NCI-H226 (cell line): ENCODE data around the gene ETFA.
A peak's percentile ranks its signal among the peaks of the same experiment; 100 is the strongest.

ENCODE experiments used
- DNase-seq: peaks from one replicate; pipeline ENCODE4 v3.0.0-alpha.2; 2015

Gene ETFA

DNA sequence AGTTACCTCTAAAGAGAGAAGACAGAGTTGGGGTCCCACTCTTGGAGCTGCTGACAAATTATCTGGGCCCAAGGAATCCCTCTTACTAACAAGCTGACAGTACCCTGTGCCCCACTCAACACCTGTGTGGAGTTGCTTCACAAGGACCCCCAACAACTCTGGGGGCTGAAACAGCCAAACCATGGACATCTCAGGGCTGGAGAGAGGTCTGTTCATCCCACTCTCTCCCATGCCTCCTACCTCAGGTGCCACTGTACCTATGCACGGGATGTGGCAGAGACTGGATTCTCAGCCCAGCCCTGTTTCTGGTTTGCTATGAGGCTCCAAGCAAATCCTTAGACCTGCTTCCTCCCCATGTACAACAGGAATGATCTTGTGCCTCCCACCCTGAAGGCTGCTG lies 101.7 kb downstream of the ETFA start:
- no peak for DNase-seq

DNA sequence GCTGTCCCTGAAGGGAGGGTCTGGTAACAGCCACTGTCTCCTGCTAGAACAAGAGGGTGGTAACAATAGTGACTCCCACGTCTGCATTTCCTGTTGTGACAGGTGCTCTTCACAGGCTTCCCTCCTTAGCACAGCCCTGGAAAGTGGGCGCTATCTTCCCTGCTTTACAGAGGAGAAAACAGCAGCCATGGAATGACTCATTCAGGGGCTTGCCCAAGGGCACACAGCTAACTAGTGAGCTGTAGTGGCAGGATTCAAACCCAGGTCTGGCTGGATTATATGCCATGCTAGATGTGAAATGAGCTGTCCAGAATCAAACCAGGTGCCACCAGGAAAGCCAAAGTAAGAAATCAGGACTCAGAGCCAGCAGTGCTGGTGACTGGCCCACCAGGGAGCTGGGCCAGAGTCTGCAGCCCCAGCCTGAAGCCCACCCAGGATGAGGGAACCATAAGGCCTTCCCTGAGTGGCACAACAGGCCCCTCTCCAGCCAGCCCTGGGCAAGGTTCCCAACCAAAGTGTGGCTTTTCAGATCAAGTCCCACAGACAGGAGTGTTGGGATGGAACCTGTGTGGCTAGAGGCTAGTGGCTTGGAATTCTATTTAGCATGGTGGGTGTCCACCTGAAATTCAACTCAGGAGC lies 102.4 kb downstream of the ETFA start:
- peak; percentile 58 for DNase-seq

DNA sequence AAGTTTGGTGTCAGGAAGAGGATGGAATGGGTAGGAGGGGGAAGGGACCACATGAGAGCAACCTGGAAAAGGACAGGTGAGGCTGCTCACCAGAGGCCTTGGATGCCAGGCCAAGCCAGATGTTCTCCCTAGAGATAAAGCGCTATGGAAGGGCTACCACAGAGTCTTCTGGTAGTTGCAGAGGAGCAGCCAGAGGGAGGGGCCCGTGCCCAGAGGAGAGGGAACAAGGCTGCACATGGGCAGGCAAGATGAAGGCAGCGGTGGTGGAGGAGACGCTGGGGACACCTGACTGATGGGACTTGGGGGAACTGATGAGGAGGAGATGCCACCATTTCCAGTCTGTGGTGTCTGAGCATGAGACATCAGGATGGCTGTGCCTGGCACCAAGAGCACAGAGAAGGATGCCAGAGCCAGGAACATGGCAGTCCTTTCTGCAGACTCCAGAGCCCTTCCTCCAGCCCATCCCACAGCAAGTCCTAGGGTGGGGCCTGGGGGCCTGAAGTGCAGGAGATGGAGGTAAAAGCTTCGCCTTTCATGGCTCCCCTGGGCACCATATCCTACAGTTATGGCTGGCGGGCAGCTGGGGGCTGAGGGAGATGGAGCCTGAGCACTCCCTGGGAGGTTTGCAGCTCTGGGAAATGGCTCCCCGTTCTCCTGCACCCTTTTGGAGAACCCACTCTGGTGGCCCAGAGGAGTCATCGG lies 103.0 kb downstream of the ETFA start:
- DNase-seq: no peak

DNA sequence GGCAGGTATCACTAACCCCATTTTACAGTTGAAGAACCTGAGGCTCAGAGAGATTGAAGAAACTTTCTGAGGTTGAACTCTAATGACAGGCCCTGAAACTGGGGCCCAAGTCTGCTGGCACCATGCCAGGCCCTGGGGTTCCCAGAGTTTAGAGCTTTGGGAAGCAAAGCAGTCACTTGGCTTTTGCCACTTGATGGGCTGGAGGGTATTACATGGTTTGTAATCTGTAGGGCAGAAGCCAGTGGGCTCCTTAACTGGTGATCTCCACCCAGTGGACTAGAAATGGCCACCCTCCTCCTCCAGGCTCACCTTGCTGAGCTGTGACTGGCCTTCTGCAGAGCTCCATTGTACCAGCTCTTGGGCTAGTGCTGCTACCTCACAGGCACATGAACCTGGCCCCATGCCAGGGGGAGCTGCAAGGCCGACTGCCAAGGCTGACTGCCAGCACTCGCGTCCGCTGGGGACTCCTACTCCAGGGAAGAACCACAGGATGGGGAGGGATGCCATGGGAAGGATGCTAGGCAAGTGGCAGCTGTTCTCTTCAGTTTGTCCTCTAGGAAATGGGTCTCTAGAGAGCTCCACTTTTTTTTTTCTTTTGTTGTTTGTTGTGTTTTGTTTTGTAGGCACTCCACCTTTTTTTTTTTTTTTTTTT lies 104.8 kb downstream of the ETFA start:
- DNase-seq: peak; percentile 72

- DNase-seq: no peak
Measured at GRCh38 chr15:76204916-76205460, 106.3 kb downstream of the ETFA start.

GRCh38 chr15:76204109-76204845 lies 107.0 kb downstream of the ETFA start:
- no peak for DNase-seq

GRCh38 chr15:76203346-76204108 lies 107.7 kb downstream of the ETFA start:
- no peak for DNase-seq

DNA sequence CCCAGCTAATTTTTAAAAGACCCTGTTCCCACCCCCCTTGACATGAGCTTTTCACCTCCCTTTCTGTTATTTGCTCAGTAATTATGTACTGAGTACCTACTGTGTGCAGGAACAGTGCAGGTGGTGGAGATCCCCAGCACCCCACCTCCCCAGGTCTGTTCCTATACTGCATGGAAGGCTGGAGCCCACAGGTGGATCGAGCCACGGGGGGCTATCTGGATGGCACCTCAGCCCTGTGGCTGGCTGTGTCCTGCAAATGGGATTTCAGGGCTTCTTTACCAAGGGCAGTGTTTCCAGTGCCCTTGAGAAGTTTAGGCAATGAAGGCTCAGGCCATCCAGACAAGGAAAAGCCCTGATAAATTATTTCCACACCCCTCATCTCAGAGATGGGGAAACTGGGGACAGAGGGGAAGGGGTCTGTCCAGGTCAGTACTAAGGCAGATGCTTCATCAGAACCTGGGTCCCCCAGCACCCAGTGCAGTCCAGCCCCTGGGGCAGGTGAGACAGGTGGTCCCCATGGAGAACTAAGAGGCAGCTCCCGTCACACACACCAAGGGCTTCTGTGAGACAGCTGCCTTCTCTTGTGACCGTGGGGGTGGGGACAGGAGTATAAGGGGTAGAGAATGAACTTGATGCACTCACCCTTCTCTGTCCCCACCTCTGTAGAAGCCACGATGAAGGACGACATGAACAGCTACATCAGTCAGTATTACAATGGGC lies 109.6 kb downstream of the ETFA start:
- DNase-seq: no peak

GRCh38 chr15:76200641-76201105 lies 110.6 kb downstream of the ETFA start:
- no peak for DNase-seq

DNA sequence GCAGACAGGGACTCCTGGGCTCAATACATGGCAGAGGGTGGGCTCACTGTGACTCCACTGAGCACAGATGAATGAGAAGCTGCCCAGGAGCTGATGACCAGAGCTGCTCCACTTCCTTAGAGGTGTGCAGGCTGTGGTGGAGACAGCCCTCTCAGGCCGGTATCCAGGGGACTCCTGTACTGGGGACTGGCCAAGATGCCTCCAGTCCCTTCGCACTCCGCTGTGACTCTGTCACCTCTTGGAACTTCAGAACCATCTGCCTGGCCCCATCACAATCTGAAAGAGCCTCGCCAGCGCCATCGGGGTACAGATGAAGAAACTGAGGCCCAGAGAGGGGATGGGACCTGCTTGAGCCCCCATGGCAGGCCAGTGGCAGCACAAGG lies 111.2 kb downstream of the ETFA start:
- no peak for DNase-seq

GRCh38 chr15:76199106-76200082 lies 111.9 kb downstream of the ETFA start:
- no peak for DNase-seq

- DNase-seq: no peak
Measured at GRCh38 chr15:76198456-76199105, 112.7 kb downstream of the ETFA start.

DNA sequence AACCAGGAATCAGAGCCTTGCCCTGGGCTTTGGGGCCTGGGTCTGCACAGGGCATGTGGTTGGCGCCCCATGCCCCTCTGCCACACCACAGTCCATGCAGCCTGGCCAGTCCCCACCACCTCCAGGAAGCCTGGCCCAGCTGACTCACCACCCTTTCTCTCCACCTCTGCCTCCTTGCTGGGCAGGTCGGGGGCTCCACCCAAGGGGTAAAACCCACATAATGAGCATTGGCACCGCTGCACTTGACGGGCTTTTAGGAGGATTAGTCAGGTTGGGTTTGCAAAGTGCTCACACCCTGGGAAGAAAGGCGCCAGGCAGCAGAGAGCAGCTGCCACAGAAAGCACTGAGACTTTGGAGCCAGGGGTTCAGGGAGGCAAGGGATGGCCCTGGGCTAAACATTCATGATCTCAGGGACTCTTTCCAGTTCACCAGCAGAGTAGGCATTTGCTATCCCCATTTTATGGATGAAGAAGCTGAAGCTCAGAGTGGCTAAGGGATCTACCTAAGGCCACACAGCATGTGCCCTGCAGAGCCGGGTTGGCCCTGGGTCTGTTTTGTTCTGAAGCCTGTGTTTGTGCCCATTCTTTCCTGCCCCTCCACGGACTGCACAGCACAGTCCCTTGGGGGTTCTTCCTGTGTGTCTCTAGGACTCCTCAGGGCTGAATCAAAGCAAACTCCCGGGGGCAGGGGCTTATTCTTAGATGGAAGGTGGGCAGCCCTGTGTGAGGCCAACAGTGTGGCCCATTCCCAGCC lies 113.4 kb downstream of the ETFA start:
- peak; percentile 64 for DNase-seq

GRCh38 chr15:76196269-76197231 lies 114.7 kb downstream of the ETFA start:
- peak; percentile 86 for DNase-seq

- no peak for DNase-seq
Measured at GRCh38 chr15:76195506-76196268, 115.6 kb downstream of the ETFA start.

- DNase-seq: no peak
Measured at GRCh38 chr15:76193934-76194333, 117.3 kb downstream of the ETFA start.

DNA sequence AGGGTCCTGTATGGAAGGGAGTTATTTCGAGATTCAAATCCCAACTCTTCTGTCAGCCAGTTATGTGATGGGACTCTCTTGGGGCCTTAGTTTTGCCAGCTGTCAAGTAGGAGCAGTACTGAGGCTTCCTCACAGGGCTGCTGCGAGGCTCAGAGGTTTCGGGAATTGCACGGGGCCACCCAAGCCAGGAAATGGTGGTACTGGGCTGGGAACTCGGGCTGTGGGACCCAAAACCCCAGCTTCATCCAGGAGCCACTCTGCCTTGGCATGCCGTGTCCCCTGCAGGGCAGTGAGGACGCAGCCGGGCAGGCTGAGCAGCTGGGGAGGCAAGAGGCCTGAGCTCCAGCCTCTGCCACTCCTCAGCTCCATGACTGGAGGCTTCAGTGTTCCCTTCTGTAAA lies 118.6 kb downstream of the ETFA start:
- no peak for DNase-seq
